Transverse colon (tissue), 3 donors: ENCODE results near the gene NUP153.

ENCODE experiments used
- CTCF ChIP-seq, 5 experiments: fragments of 200-600 bp in 3 of 5; fragments of 450-650 bp in 2 of 5; sonication (generic) in 3 of 5; IDR thresholded peaks; 1 replicate in 2 of 5; 2 replicates in 3 of 5; pipeline ENCODE4 v1.5.1; 2016 to 2017; ENCODE audit warnings: antibody characterized with exemption in 5 of 5, inconsistent platforms in 3 of 5, mild to moderate bottlenecking in 2 of 5, moderate library complexity in 1 of 5
- POLR2A ChIP-seq: fragments of 450-650 bp; IDR thresholded peaks from one replicate; pipeline ENCODE4 v1.6.1; 2016; ENCODE audit warnings: antibody characterized with exemption, mild to moderate bottlenecking, moderate library complexity

- TF ChIP-seq CTCF (IDR thresholded peaks at IDR 0.05) = no peak
- TF ChIP-seq POLR2A = no peak
These were observed 129.7 kb downstream of the NUP153 start for GRCh38 chr6:17577059-17577458.
